ENCODE data around the gene ZNF518A. TPM values are rescaled to one million over a fixed set of nuclear protein-coding genes. Genes with fewer than 3 reads are reported as not detected.

Gene ZNF518A
- total and polyA plus RNA-seq, 11 donors: 3.0 to 17.9 (median 10.8) TPM

GRCh38 chr10:96089116-96089515 is 41.0 kb upstream of the ZNF518A start:
- peak overlapping the region in 8 of 12 donors; percentile 87 to 99 (median 92) for H3K27ac ChIP-seq
- ATAC-seq (no peak), DNase-seq (no peak)
- peak overlapping the region; percentile 56 to 90 (median 80) for H3K4me3 ChIP-seq
- WGBS, 4 donors: 88 to 96% (median 93%) methylated on average over 2 of the region's 2 CpGs
- H3K27me3 ChIP-seq: peaks cover 2 to 31% (median 17%) of the 10 kb centered on the region in 9 donors
- peaks cover 0 to 7% (median 0%) of the 10 kb centered on the region in 12 donors for H3K9me3 ChIP-seq
- no peak for TF ChIP-seq POLR2A (IDR thresholded peaks at IDR 0.05)
- TF ChIP-seq CTCF (IDR thresholded peaks at IDR 0.05): no peak
- H3K4me1 ChIP-seq: peaks cover 0 to 15% (median 1%) of the 10 kb centered on the region in 12 donors
- peaks cover 0 to 6% (median 0%) of the 10 kb centered on the region in 9 donors for H3K36me3 ChIP-seq
- intact Hi-C loops (cut with DNase I): loop anchor here in 4 of 10 donors (1.0 to 5.0 kb wide), 3 partner anchors 42 to 46 kb away; partner anchors contain the start of gene CCNJ (in 2 of the 4)

GRCh38 chr10:96089670-96090462 is 40.2 kb upstream of the ZNF518A start:
- peaks cover 0 to 15% (median 1%) of the 10 kb centered on the region in 12 donors for H3K4me1 ChIP-seq
- DNase-seq (peak; percentile 94 to 97 (median 96)), ATAC-seq (peak; percentile 97 to 99 (median 98))
- peaks cover 0 to 4% (median 0%) of the 10 kb centered on the region in 9 donors for H3K36me3 ChIP-seq
- H3K27me3 ChIP-seq: peaks cover 2 to 38% (median 23%) of the 10 kb centered on the region in 9 donors
- peak in 1 of 2 donors; percentile 39 for TF ChIP-seq POLR2A (IDR thresholded peaks at IDR 0.05)
- no peak for TF ChIP-seq CTCF (IDR thresholded peaks at IDR 0.05)
- H3K27ac ChIP-seq: peak overlapping the region; percentile 87 to 99 (median 93)
- 1 to 5% (median 4%) methylated on average over 40 to 47 of the region's 47 CpGs for WGBS, 4 donors
- peaks cover 0 to 7% (median 0%) of the 10 kb centered on the region in 12 donors for H3K9me3 ChIP-seq
- H3K4me3 ChIP-seq: peak overlapping the region; percentile 56 to 90 (median 80)
- intact Hi-C loops (cut with DNase I): loop anchor here (1.0 to 5.0 kb wide), 9 partner anchors 37 to 47 kb away; partner anchors contain the start of genes ZNF518A (in 6 of the 10) and CCNJ (in 3 of the 10)

- Histone ChIP-seq H3K27me3 (peaks cover 2 to 44% (median 29%) of the 10 kb centered on the region in 9 donors), H3K36me3 (peaks cover 0 to 4% (median 0%) of the 10 kb centered on the region in 9 donors), H3K4me1 (peaks cover 0 to 15% (median 1%) of the 10 kb centered on the region in 12 donors), H3K27ac (peak overlapping the region; percentile 87 to 99 (median 93)), H3K9me3 (peaks cover 0 to 7% (median 0%) of the 10 kb centered on the region in 12 donors), H3K4me3 (peak overlapping the region; percentile 56 to 90 (median 80))
- no peak for DNase-seq
- WGBS, 4 donors: 67 to 87% (median 80%) methylated on average over 3 to 9 of the region's 9 CpGs
- ATAC-seq: no peak
- intact Hi-C loops (cut with DNase I): loop anchor here (1.0 to 5.0 kb wide), 6 partner anchors 37 to 47 kb away; partner anchors contain the start of genes ZNF518A (in 6 of the 10) and CCNJ (in 1 of the 10)
- no peak for TF ChIP-seq CTCF (IDR thresholded peaks at IDR 0.05)
- TF ChIP-seq POLR2A (IDR thresholded peaks at IDR 0.05): no peak
Observed at GRCh38 chr10:96090463-96090800, 39.7 kb upstream of the ZNF518A start.
